ENCODE data around the gene IGFLR1.

Gene IGFLR1

DNA sequence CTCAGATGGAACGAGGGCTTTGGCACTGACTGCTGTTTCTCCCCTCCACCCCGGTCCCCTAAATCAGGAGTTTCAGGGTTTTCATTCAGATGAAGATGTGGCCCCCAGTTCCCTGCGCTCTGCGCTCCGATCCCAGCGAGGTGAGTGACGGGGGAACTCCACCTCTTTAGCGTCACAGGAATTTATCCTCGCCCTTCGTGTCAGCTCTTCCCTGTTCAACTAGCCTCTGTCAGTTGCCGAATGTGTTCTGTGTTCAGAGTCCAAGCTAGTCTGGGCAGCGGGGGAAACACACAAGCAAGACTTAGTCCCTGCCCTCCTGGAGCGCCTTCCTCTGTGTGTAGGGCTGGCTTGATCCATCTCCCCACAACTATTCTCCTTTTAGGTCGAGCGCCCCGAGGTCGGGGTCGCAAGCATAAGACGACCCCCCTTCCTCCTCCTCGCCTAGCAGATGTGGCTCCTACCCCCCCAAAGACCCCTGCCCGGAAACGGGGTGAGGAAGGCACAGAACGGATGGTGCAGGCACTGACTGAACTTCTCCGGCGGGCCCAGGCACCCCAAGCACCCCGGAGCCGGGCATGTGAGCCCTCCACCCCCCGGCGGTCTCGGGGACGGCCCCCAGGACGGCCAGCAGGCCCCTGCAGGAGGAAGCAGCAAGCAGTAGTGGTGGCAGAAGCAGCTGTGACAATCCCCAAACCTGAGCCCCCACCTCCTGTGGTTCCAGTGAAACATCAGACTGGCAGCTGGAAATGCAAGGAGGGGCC, 22.7 kb downstream of the IGFLR1 start:
- TF ChIP-seq POLR2A (IDR thresholded peaks at IDR 0.05; ENCODE audit: extremely low read depth, insufficient read length) (no peak), MYC (IDR thresholded peaks at IDR 0.05; ENCODE audit: low read depth, low read length) (no peak)
- TF ChIP-seq, protein P1, sequence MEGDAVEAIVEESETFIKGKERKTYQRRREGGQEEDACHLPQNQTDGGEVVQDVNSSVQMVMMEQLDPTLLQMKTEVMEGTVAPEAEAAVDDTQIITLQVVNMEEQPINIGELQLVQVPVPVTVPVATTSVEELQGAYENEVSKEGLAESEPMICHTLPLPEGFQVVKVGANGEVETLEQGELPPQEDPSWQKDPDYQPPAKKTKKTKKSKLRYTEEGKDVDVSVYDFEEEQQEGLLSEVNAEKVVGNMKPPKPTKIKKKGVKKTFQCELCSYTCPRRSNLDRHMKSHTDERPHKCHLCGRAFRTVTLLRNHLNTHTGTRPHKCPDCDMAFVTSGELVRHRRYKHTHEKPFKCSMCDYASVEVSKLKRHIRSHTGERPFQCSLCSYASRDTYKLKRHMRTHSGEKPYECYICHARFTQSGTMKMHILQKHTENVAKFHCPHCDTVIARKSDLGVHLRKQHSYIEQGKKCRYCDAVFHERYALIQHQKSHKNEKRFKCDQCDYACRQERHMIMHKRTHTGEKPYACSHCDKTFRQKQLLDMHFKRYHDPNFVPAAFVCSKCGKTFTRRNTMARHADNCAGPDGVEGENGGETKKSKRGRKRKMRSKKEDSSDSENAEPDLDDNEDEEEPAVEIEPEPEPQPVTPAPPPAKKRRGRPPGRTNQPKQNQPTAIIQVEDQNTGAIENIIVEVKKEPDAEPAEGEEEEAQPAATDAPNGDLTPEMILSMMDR (IDR thresholded peaks at IDR 0.05; ENCODE audit: low read depth, low read length) = no peak
- TF ChIP-seq, protein P2, sequence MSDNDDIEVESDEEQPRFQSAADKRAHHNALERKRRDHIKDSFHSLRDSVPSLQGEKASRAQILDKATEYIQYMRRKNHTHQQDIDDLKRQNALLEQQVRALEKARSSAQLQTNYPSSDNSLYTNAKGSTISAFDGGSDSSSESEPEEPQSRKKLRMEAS (IDR thresholded peaks at IDR 0.05; ENCODE audit: low read depth, low read length) = no peak
- H3K4me3 ChIP-seq (ENCODE audit: low read depth, low read length) = peak overlapping the region; percentile 76
- no peak for DNase-seq (ENCODE audit: low read depth)

DNA sequence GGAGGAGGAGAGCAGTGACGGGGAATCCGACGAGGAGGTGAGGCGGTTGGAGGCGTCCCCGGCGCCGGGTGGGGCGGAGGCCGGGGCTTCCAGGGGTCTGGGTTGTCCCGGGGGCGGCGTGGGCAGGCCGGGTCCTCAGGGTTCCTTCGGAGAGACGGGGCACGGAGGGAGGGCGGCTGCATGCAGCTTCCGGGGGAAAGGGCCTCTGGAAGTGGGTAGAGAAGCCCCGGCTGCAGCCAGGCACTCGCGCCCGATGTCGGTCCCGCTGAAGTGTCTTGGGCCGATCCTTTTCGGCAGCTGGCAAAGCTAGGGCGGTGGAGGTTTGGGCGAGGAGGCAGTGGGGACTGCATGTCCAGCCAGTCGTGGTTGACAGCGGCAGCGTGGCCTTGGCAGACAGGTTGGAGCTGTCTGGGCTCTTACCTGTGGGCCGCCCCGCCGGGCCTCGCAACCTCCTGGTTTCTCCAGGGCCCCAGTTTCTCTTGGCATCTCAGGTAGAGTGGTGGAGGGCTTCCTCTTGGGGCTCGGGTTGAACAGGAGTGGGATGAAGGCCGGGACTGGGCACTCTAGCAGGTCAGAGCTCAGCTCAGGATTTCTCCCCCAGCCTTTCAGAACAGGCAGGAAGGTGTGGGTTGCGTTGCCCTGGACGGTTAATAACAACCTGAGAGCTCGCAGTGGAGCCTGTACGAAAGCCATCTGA, 23.8 kb downstream of the IGFLR1 start:
- peak; percentile 3 for TF ChIP-seq POLR2A (IDR thresholded peaks at IDR 0.05; ENCODE audit: extremely low read depth, insufficient read length)
- TF ChIP-seq, protein P1 (IDR thresholded peaks at IDR 0.05; ENCODE audit: low read depth, low read length) = no peak
- peak overlapping the region; percentile 76 for H3K4me3 ChIP-seq (ENCODE audit: low read depth, low read length)
- DNase-seq (ENCODE audit: low read depth) = peak; percentile 42

DNA sequence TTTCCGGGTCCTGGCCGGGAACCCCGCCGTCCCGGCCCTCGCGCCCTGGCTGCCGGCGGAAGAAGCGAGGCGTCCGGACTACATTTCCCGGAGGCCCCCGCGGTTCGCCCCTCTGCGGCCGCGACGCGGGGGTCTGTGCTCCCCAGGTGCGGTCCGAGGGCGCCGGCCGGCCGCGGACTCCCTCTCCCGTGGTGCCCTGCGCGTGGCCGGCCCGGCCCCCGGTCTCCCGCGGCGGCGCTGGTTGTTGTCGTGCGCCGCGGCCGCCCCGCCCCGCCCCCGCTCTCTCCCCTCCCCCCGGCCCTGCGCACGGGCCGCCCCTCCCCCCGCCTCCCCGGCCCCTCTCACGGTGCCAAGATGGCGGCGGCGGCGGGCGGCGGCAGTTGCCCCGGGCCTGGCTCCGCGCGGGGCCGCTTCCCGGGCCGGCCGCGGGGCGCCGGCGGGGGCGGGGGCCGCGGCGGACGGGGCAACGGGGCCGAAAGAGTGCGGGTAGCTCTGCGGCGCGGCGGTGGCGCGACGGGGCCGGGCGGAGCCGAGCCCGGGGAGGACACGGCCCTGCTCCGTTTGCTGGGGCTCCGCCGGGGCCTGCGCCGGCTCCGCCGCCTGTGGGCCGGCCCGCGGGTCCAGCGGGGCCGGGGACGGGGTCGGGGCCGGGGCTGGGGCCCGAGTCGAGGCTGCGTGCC, 24.4 kb downstream of the IGFLR1 start, which contains the start of gene KMT2B:
KMT2B (plus strand) TSS at position 339 of the 680 bp plus-strand sequence; CDS start at position 355, 16 bp downstream.
- H3K4me3 ChIP-seq (ENCODE audit: low read depth, low read length) = peak within 1 kb of the TSS; percentile 76
- TF ChIP-seq POLR2A (IDR thresholded peaks at IDR 0.05; ENCODE audit: extremely low read depth, insufficient read length) = peak; percentile 9
- TF ChIP-seq MYC (IDR thresholded peaks at IDR 0.05; ENCODE audit: low read depth, low read length) = no peak
- DNase-seq (ENCODE audit: low read depth) = peak; percentile 94

DNA sequence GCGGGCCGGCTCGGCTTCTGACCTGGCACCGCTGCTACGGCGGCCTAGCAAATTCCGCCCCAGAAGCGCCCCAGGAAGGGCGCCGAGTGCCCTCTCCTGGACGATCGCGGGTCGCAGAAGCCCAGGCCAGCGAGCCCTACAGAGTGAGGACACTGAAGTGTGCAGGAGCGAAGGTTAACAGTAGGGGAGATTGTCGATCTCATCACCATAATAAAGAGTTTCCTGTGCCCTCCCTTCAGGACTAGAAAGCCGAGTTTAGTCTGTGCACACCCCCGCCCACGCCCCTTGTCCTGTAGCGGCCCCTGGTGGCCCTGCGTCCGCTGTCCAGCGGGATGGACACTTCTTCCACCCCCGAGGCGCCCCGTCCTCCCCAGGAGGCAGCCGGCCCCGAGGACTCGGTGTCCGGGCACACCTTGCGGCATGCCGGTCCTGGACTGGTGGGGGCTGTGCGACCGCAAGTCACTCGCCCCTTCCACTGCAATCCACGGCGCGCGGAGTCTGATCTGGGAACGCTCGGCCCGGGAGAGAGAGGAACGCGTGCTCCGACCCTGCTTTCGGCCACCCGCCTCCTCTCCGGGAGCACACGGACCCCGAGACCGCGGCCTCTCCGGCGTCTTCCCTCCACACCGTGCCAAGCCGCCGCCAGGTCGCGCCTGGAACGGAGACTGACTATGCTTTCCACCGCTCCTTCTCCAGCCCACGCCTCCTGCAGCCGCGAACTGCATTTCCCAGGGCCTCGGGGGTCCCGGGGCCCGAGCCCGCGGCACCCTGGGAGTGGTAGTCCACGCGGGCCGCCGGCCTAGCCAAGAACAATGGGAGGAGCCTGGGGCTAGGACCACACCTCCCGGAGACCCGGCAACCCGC, 25.2 kb downstream of the IGFLR1 start:
- peak overlapping the region; percentile 54 for H3K4me3 ChIP-seq (ENCODE audit: low read depth, low read length)
- TF ChIP-seq, protein P2 (IDR thresholded peaks at IDR 0.05; ENCODE audit: low read depth, low read length) = peak; percentile 17; the same call in 1 of the 2 replicates
- TF ChIP-seq POLR2A (IDR thresholded peaks at IDR 0.05; ENCODE audit: extremely low read depth, insufficient read length) = peak; percentile 2
- peak; percentile 41; the same call in 1 of the 2 replicates for TF ChIP-seq MYC (IDR thresholded peaks at IDR 0.05; ENCODE audit: low read depth, low read length)
- TF ChIP-seq, protein P1 (IDR thresholded peaks at IDR 0.05; ENCODE audit: low read depth, low read length) = peak; percentile 48
- peak; percentile 85 for DNase-seq (ENCODE audit: low read depth)

DNA sequence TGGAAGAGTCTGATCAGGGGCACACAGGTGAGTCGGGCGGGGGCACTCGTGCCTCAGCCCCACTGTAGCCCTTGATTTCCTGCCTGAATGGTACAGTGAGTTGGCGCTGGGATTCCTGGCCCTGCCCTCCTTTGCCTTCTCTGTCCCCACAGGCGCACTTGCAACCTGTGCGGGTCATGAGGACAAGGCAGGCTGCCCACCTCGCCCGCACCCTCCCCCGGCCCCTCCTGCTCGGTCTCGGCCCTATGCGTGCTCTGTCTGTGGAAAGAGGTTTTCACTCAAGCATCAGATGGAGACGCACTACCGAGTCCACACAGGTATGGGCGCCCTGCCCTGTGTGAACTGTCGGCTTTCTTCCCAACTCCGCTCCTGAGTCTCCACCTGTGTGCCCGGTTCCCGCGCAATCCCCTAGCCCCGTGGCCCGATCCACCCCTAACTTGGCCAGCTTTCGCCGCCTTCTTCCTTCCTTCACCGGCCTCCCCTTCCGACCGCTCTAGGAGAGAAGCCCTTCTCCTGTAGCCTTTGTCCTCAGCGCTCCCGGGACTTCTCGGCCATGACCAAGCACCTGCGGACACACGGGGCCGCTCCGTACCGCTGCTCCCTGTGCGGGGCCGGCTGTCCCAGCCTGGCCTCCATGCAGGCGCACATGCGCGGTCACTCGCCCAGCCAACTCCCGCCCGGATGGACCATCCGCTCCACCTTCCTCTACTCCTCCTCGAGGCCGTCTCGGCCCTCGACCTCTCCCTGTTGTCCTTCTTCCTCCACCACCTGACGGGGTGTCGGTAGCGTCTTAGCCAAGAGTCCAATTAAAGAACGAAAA, 26.1 kb downstream of the IGFLR1 start:
- TF ChIP-seq MYC (IDR thresholded peaks at IDR 0.05; ENCODE audit: low read depth, low read length) (no peak; the same call in 1 of the 2 replicates), POLR2A (IDR thresholded peaks at IDR 0.05; ENCODE audit: extremely low read depth, insufficient read length) (peak; percentile 11)
- TF ChIP-seq, protein P1 (IDR thresholded peaks at IDR 0.05; ENCODE audit: low read depth, low read length) = no peak
- TF ChIP-seq, protein P2 (IDR thresholded peaks at IDR 0.05; ENCODE audit: low read depth, low read length) = peak; percentile 80
- DNase-seq (ENCODE audit: low read depth) = peak; percentile 7
- H3K4me3 ChIP-seq (ENCODE audit: low read depth, low read length) = peak overlapping the region; percentile 54

All from NB4 (cell line).